ENCODE results near the gene PCSK5.

DNA sequence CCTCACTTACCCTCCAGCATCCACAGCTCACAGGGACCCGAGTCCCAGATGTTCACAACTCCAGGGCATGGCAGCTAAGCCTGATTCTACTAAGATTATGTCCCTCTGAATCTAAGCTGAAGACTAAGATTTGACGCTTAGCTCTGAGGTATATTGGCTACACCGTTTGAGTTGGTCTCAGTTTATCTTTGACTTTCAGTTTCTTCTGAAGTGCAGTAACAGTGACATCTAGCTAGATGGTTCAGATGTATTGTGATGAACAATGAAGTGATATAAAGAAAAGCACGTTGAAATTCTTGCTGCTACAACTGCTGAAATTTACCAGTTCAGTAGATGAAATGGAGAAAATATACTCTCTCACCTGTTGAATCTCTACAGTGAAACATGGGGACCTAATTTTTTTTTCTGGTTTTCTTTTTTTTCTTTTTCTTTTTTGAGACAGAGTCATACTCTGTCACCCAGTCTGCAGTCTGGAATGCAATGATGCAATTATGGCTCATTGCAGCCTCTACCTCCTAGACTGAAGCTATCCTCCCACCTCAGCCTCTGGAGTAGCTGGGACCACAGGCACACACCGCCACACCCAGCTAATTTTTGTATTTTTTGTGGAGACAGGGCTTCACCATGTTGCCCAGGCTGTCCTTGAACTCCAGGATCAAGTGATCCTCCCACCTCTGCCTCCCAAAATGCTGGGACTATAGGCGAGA is 488.0 kb downstream of the PCSK5 start:
- TF ChIP-seq RAD21 (IDR thresholded peaks at IDR 0.05; ENCODE audit: low read depth) (no peak), EP300 (IDR thresholded peaks at IDR 0.05; ENCODE audit: borderline replicate concordance) (no peak), TCF12 (IDR thresholded peaks at IDR 0.05; ENCODE audit: low read depth) (no peak), EGR1 (IDR thresholded peaks at IDR 0.05) (no peak), YY1 (IDR thresholded peaks at IDR 0.05; ENCODE audit: low read depth) (no peak), FOXM1 (IDR thresholded peaks at IDR 0.05; ENCODE audit: borderline replicate concordance, low read depth) (no peak), TAF1 (IDR thresholded peaks at IDR 0.05; ENCODE audit: low read depth) (no peak), CEBPB (IDR thresholded peaks at IDR 0.05) (0 out of 2 replicates have a peak, but pooled peaks have one; percentile 15), NFIC (IDR thresholded peaks at IDR 0.05) (no peak), TEAD4 (IDR thresholded peaks at IDR 0.05) (no peak)
- TF ChIP-seq, protein P1, sequence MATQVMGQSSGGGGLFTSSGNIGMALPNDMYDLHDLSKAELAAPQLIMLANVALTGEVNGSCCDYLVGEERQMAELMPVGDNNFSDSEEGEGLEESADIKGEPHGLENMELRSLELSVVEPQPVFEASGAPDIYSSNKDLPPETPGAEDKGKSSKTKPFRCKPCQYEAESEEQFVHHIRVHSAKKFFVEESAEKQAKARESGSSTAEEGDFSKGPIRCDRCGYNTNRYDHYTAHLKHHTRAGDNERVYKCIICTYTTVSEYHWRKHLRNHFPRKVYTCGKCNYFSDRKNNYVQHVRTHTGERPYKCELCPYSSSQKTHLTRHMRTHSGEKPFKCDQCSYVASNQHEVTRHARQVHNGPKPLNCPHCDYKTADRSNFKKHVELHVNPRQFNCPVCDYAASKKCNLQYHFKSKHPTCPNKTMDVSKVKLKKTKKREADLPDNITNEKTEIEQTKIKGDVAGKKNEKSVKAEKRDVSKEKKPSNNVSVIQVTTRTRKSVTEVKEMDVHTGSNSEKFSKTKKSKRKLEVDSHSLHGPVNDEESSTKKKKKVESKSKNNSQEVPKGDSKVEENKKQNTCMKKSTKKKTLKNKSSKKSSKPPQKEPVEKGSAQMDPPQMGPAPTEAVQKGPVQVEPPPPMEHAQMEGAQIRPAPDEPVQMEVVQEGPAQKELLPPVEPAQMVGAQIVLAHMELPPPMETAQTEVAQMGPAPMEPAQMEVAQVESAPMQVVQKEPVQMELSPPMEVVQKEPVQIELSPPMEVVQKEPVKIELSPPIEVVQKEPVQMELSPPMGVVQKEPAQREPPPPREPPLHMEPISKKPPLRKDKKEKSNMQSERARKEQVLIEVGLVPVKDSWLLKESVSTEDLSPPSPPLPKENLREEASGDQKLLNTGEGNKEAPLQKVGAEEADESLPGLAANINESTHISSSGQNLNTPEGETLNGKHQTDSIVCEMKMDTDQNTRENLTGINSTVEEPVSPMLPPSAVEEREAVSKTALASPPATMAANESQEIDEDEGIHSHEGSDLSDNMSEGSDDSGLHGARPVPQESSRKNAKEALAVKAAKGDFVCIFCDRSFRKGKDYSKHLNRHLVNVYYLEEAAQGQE (IDR thresholded peaks at IDR 0.05; ENCODE audit: low read depth) = no peak
- TF ChIP-seq, protein P2, sequence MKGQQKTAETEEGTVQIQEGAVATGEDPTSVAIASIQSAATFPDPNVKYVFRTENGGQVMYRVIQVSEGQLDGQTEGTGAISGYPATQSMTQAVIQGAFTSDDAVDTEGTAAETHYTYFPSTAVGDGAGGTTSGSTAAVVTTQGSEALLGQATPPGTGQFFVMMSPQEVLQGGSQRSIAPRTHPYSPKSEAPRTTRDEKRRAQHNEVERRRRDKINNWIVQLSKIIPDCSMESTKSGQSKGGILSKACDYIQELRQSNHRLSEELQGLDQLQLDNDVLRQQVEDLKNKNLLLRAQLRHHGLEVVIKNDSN (IDR thresholded peaks at IDR 0.05) = no peak
- TF ChIP-seq, protein P3, sequence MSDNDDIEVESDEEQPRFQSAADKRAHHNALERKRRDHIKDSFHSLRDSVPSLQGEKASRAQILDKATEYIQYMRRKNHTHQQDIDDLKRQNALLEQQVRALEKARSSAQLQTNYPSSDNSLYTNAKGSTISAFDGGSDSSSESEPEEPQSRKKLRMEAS (IDR thresholded peaks at IDR 0.05) = no peak

Measured in Ishikawa (cell line).